GM19193 (cell line): ENCODE results near the gene TMEM119.

Source experiments
- POLR2A ChIP-seq: IDR thresholded peaks from 4 replicates; pipeline ENCODE4 v1.6.1; 2011; ENCODE audit not compliant: insufficient read depth, insufficient read length; ENCODE audit errors: extremely low read depth

Gene TMEM119

GRCh38 chr12:108600702-108601007, 2.8 kb upstream of the TMEM119 start:
- no peak for TF ChIP-seq POLR2A

GRCh38 chr12:108599948-108600701, 2.2 kb upstream of the TMEM119 start:
- TF ChIP-seq POLR2A, result no peak

- no peak for TF ChIP-seq POLR2A
Observed at GRCh38 chr12:108599541-108599940, 1.7 kb upstream of the TMEM119 start.

GRCh38 chr12:108598553-108599250, 818 bp upstream of the TMEM119 start:
- no peak for TF ChIP-seq POLR2A

GRCh38 chr12:108596854-108597558, 878 bp downstream of the TMEM119 start:
- no peak for TF ChIP-seq POLR2A

- no peak for TF ChIP-seq POLR2A
Observed at GRCh38 chr12:108595711-108596647, 1.9 kb downstream of the TMEM119 start.

GRCh38 chr12:108594960-108595710, 2.7 kb downstream of the TMEM119 start:
- no peak for TF ChIP-seq POLR2A

GRCh38 chr12:108594323-108594903, 3.5 kb downstream of the TMEM119 start:
- no peak for TF ChIP-seq POLR2A

- TF ChIP-seq POLR2A, result no peak
Observed at GRCh38 chr12:108592033-108592909, 5.6 kb downstream of the TMEM119 start.

GRCh38 chr12:108591267-108591980, 6.5 kb downstream of the TMEM119 start:
- no peak for TF ChIP-seq POLR2A

- TF ChIP-seq POLR2A, result no peak
Observed at GRCh38 chr12:108589840-108590229, 8.0 kb downstream of the TMEM119 start.
